ENCODE measurements around the gene STIMATE. TPM values are rescaled to one million over a fixed set of nuclear protein-coding genes. Genes with fewer than 3 reads are reported as not detected.
A peak's percentile ranks its signal among the peaks of the same experiment; 100 is the strongest.

Gene STIMATE
- total and polyA plus RNA-seq, 3 donors from 2014 or later: 16.7 to 42.9 (median 33.2) TPM

DNA sequence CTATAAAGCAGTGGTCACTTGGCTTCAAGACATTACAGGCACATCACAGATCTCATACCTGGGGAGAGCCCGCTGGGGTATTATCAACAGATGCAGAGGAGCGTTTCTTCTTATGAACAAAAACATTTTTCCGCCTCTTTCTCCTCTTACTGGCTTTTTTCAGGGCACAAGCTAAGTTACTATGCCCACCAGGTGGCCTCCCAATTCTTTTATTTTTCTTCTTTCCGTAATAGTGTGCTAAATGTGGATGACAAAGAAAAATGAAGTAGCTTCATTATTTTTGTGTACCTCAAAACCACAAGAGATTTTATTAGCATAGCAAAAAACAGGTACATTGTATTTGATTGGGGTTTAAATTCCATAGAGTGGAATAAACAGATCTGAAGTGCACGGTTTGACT is 10.1 kb upstream of the STIMATE start:
- Histone ChIP-seq H3K36me3 (ENCODE audit: low read depth, missing control alignments) (no peaks in the 10 kb centered on the region), H3K4me1 (no peaks in the 10 kb centered on the region), H3K27ac (no peak overlapping the region), H3K9me3 (no peaks in the 10 kb centered on the region), H3K4me3 (no peak overlapping the region), H3K27me3 (no peaks in the 10 kb centered on the region)
- WGBS, 2 donors: 83 to 90% methylated on average over 5 of the region's 5 CpGs
- DNase-seq: no peak
- intact Hi-C loops (cut with DNase I; ENCODE audit: low total_unique reads): no loop called here
- TF ChIP-seq POLR2A (IDR thresholded peaks at IDR 0.05): no peak
- TF ChIP-seq, protein P1, sequence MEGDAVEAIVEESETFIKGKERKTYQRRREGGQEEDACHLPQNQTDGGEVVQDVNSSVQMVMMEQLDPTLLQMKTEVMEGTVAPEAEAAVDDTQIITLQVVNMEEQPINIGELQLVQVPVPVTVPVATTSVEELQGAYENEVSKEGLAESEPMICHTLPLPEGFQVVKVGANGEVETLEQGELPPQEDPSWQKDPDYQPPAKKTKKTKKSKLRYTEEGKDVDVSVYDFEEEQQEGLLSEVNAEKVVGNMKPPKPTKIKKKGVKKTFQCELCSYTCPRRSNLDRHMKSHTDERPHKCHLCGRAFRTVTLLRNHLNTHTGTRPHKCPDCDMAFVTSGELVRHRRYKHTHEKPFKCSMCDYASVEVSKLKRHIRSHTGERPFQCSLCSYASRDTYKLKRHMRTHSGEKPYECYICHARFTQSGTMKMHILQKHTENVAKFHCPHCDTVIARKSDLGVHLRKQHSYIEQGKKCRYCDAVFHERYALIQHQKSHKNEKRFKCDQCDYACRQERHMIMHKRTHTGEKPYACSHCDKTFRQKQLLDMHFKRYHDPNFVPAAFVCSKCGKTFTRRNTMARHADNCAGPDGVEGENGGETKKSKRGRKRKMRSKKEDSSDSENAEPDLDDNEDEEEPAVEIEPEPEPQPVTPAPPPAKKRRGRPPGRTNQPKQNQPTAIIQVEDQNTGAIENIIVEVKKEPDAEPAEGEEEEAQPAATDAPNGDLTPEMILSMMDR (IDR thresholded peaks at IDR 0.05): no peak

DNA sequence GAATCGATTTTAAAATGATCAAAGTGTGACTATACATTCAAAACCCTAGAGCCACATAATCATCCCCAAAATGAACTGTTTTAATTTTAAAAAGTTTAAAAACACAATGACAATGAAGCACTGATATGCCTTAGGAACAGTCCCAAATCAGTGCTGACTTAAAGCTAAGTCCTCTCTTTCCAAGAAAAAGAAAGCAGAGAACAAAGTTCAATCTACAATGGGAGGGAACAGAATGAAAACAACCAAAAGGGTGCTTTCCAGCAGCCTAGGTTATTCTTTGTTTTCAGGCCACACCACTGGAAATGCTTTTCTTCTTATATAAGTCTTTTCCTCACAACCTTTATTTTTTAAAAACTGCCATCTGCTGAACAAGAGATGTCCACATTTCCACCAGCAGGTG is 7.2 kb upstream of the STIMATE start:
- no peak for DNase-seq
- H3K36me3 ChIP-seq (ENCODE audit: low read depth, missing control alignments): no peaks in the 10 kb centered on the region
- WGBS, 2 donors: 92 to 94% methylated on average over 1 of the region's 1 CpG

DNA sequence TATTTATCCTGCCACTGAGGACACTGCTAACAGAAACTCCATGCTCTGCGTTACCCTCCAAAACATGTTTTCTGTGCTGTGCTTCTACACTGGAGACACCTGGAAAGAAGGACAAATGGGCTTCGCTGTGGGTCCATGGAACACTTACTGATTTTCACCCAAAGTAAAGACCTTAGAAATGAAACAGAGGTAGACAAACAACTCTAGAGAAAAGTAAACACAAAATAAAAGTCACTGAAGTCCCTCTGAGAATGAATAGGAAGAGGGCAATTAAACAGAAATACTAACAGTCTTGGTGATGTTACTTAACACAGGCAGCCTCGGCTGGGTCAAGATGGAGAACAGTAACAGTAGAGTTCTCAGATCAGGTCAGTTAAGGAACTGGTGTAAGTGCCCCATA is 6.7 kb upstream of the STIMATE start:
- no peak for TF ChIP-seq POLR2A (IDR thresholded peaks at IDR 0.05)
- TF ChIP-seq, protein P1 (IDR thresholded peaks at IDR 0.05): no peak
- no peak overlapping the region for H3K4me3 ChIP-seq
- no peaks in the 10 kb centered on the region for H3K36me3 ChIP-seq (ENCODE audit: low read depth, missing control alignments)
- no peak for DNase-seq
- H3K9me3 ChIP-seq: no peaks in the 10 kb centered on the region
- H3K27ac ChIP-seq: no peak overlapping the region
- no peaks in the 10 kb centered on the region for H3K27me3 ChIP-seq
- 97 to 98% methylated on average over 3 of the region's 3 CpGs for WGBS, 2 donors
- intact Hi-C loops (cut with DNase I; ENCODE audit: low total_unique reads): no loop called here
- no peaks in the 10 kb centered on the region for H3K4me1 ChIP-seq

More for the DNA sequence above, 7.2 kb upstream of the STIMATE start:
- Histone ChIP-seq H3K4me3 (no peak overlapping the region), H3K27me3 (no peaks in the 10 kb centered on the region), H3K4me1 (no peaks in the 10 kb centered on the region), H3K27ac (no peak overlapping the region), H3K9me3 (no peaks in the 10 kb centered on the region)
- intact Hi-C loops (cut with DNase I; ENCODE audit: low total_unique reads): no loop called here
- TF ChIP-seq POLR2A (IDR thresholded peaks at IDR 0.05): no peak
- TF ChIP-seq, protein P1 (IDR thresholded peaks at IDR 0.05): no peak

DNA sequence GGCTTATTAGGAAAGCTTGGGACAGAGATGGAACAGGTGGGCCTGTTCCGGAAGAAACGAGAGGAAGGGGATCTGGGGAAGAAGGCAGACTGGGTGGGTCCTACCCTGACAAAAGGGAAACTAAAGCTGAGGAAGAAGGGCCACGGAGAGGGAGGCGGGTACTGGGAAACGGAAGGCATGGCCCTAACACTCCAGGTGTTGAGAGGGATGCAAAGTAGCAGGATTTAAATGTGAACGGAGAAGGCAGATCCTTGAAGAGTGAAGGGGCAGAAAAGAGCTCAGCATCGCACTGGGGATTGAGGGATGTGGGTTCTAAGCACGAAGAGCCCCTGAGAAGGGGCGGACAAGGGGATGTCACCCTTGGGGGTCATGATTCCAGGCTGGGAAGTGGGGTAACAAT is 735 bp downstream of the STIMATE start:
- 5 to 8% methylated on average over 9 of the region's 9 CpGs for WGBS, 2 donors
- intact Hi-C loops (cut with DNase I; ENCODE audit: low total_unique reads): no loop called here

DNA sequence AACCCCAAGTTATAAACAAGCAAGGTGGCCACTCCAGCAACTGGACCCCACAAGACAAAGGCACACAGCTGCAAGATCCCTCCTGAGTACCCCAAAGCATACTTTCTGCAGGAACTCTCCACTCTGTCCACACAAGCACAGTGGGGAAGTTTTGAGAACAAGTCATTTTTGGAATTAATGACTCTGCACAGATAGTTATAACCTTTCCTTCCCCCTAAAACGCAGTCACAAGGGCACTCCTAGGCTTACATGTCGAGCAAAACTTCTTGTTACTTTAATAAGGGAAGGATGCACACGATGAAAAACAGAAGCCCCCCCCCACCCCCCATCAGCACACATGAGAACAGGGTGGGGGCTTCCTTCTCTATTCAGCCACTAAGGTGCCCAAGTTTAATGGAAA is 1.2 kb downstream of the STIMATE start:
- Histone ChIP-seq H3K4me1 (peaks cover 35% of the 10 kb centered on the region), H3K27ac (no peak overlapping the region), H3K27me3 (no peaks in the 10 kb centered on the region), H3K36me3 (ENCODE audit: low read depth, missing control alignments) (no peaks in the 10 kb centered on the region), H3K9me3 (no peaks in the 10 kb centered on the region), H3K4me3 (peak overlapping the region in 1 of 2 donors; percentile 83)
- TF ChIP-seq, protein P1 (IDR thresholded peaks at IDR 0.05): no peak
- TF ChIP-seq POLR2A (IDR thresholded peaks at IDR 0.05): no peak
- intact Hi-C loops (cut with DNase I; ENCODE audit: low total_unique reads): no loop called here
- 11 to 12% methylated on average over 3 of the region's 3 CpGs for WGBS, 2 donors
- no peak for DNase-seq

More for the DNA sequence above, 735 bp downstream of the STIMATE start:
- Histone ChIP-seq H3K27me3 (no peaks in the 10 kb centered on the region), H3K27ac (peak overlapping the region in 1 of 2 donors; percentile 61), H3K9me3 (no peaks in the 10 kb centered on the region), H3K4me3 (peak overlapping the region; percentile 83), H3K4me1 (peaks cover 35% of the 10 kb centered on the region), H3K36me3 (ENCODE audit: low read depth, missing control alignments) (no peaks in the 10 kb centered on the region)
- no peak for DNase-seq
- TF ChIP-seq POLR2A (IDR thresholded peaks at IDR 0.05): no peak
